ENCODE measurements around the gene SCRN1.
"Not testable (repeated sequence)": the region's sequence is repeated elsewhere in the genome, so short reads cannot be mapped to it uniquely, and the experiment has no call there.

Gene SCRN1

GRCh38 chr7:29922921-29923700 lies 66.5 kb downstream of the SCRN1 start:
- DNase-seq: no peak

GRCh38 chr7:29921404-29922010 lies 68.1 kb downstream of the SCRN1 start:
- peak; percentile 14 for DNase-seq

GRCh38 chr7:29920491-29920890 lies 69.1 kb downstream of the SCRN1 start:
- no peak for DNase-seq

- no peak for DNase-seq
Observed at GRCh38 chr7:29919790-29920189, 69.8 kb downstream of the SCRN1 start.

- DNase-seq: no peak
Observed at GRCh38 chr7:29918850-29919249, 70.8 kb downstream of the SCRN1 start.

- no peak for DNase-seq
Observed at GRCh38 chr7:29917641-29918040, 72.0 kb downstream of the SCRN1 start.

GRCh38 chr7:29915481-29916215 lies 74.0 kb downstream of the SCRN1 start:
- DNase-seq: no peak

- DNase-seq: no peak
Observed at GRCh38 chr7:29914180-29914579, 75.4 kb downstream of the SCRN1 start.

- no peak for DNase-seq
Observed at GRCh38 chr7:29906200-29907022, 83.2 kb downstream of the SCRN1 start.

- DNase-seq: no peak
Observed at GRCh38 chr7:29900745-29901144, 88.9 kb downstream of the SCRN1 start.

- DNase-seq: no peak
Observed at GRCh38 chr7:29898301-29898700, 91.3 kb downstream of the SCRN1 start.

GRCh38 chr7:29896685-29897411 lies 92.8 kb downstream of the SCRN1 start:
- DNase-seq: no peak

- DNase-seq: no peak
Observed at GRCh38 chr7:29895559-29895958, 94.0 kb downstream of the SCRN1 start.

GRCh38 chr7:29894256-29894655 lies 95.3 kb downstream of the SCRN1 start:
- no peak for DNase-seq

GRCh38 chr7:29893351-29893965 lies 96.1 kb downstream of the SCRN1 start:
- no peak for DNase-seq

GRCh38 chr7:29892231-29892630 lies 97.4 kb downstream of the SCRN1 start:
- no peak for DNase-seq

- DNase-seq: no peak
Observed at GRCh38 chr7:29891766-29892165, 97.8 kb downstream of the SCRN1 start.

- DNase-seq: not testable (repeated sequence)
Observed at GRCh38 chr7:29890786-29891185, 98.8 kb downstream of the SCRN1 start.

GRCh38 chr7:29890251-29890650 lies 99.3 kb downstream of the SCRN1 start:
- no peak for DNase-seq

- no peak for DNase-seq
Observed at GRCh38 chr7:29889288-29889687, 100.3 kb downstream of the SCRN1 start.

- no peak for DNase-seq
Observed at GRCh38 chr7:29888006-29888405, 101.6 kb downstream of the SCRN1 start.

- no peak for DNase-seq
Observed at GRCh38 chr7:29886827-29887226, 102.8 kb downstream of the SCRN1 start.

Data from activated T-cell treated with anti-CD3 and anti-CD28 coated beads for 4 hours (primary cell).